Stimulated activated CD4-positive, alpha-beta T cell treated with anti-CD3 and anti-CD28 coated beads, Interleukin-4, amount 100 ng/mL, for 1 hour (primary cell): Measurements from ENCODE around the gene TFRC.
"Not testable (repeated sequence)": the region's sequence is repeated elsewhere in the genome, so short reads cannot be mapped to it uniquely, and the experiment has no call there.

Experiments
- DNase-seq: peaks from one replicate; pipeline ENCODE4 v3.0.0-alpha.2; 2020

The TFRC gene

GRCh38 chr3:196047391-196048030 lies 34.4 kb downstream of the TFRC start:
- no peak for DNase-seq

- no peak for DNase-seq
Observed at GRCh38 chr3:196044513-196044912, 37.4 kb downstream of the TFRC start.

GRCh38 chr3:196042673-196043072 lies 39.2 kb downstream of the TFRC start:
- DNase-seq, result no peak

- no peak for DNase-seq
Observed at GRCh38 chr3:196039359-196039758, 42.5 kb downstream of the TFRC start.

- DNase-seq, result not testable (repeated sequence)
Observed at GRCh38 chr3:196026059-196026458, 55.8 kb downstream of the TFRC start.

GRCh38 chr3:196024968-196025367 lies 56.9 kb downstream of the TFRC start:
- no peak for DNase-seq

GRCh38 chr3:196023947-196024346 lies 57.9 kb downstream of the TFRC start:
- no peak for DNase-seq

GRCh38 chr3:196022499-196022878 lies 59.4 kb downstream of the TFRC start:
- DNase-seq, result not testable (repeated sequence)

GRCh38 chr3:196020373-196020772 lies 61.5 kb downstream of the TFRC start:
- no peak for DNase-seq

GRCh38 chr3:196019576-196019975 lies 62.3 kb downstream of the TFRC start:
- not testable (repeated sequence) for DNase-seq

GRCh38 chr3:196018159-196018558 lies 63.7 kb downstream of the TFRC start:
- DNase-seq, result not testable (repeated sequence)

- no peak for DNase-seq
Observed at GRCh38 chr3:196016485-196016884, 65.4 kb downstream of the TFRC start.

GRCh38 chr3:196016059-196016458 lies 65.8 kb downstream of the TFRC start:
- no peak for DNase-seq

- no peak for DNase-seq
Observed at GRCh38 chr3:196013587-196014487, 68.1 kb downstream of the TFRC start.

- DNase-seq, result no peak
Observed at GRCh38 chr3:196012941-196013476, 68.9 kb downstream of the TFRC start.

- no peak for DNase-seq
Observed at GRCh38 chr3:196012481-196012880, 69.4 kb downstream of the TFRC start.

GRCh38 chr3:196009456-196009855 lies 72.4 kb downstream of the TFRC start:
- no peak for DNase-seq

- DNase-seq, result no peak
Observed at GRCh38 chr3:196008929-196009328, 73.0 kb downstream of the TFRC start.

GRCh38 chr3:196008387-196008786 lies 73.5 kb downstream of the TFRC start:
- no peak for DNase-seq

- no peak for DNase-seq
Observed at GRCh38 chr3:196007744-196008335, 74.0 kb downstream of the TFRC start.

GRCh38 chr3:196005338-196005737 lies 76.6 kb downstream of the TFRC start:
- DNase-seq, result not testable (repeated sequence)

GRCh38 chr3:196004359-196005052 lies 77.4 kb downstream of the TFRC start:
- not testable (repeated sequence) for DNase-seq

- no peak for DNase-seq
Observed at GRCh38 chr3:196003611-196004010, 78.3 kb downstream of the TFRC start.
